ENCODE measurements around the gene DDX51.

DDX51 gene

DNA sequence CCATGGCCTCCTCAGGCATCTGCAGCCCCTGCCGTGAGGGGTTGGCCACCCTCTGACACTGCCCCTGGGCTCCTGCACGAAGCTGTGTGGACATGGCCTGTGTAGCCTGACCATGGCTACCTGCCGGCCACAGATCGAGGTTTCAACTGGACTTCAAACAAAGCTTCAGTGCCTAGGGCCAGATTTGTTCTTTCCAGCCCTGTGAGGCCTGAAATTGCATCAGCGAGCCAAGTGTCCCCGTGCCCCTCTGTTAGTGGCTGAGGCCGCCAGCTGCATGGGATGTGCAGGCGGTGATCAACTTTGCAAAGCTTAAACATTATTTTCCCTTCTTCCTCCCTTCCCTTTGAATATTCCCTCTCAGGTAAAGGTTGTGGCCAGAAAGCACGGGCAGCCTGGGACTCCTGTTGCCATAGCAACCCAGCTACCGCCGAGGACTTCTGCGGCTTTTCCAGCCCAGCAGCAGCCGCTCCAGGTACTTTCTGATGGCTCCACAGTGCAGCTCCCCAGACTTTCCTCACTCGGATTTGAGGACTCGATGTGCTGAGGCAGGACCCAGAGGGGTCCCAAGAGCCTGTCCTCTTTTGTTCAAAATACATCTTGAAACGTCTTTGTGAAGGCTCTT, 35.8 kb downstream of the DDX51 start:
- Histone ChIP-seq H3K4me3 (replicated peaks; ENCODE audit: insufficient read depth, low read length) (no peak overlapping the region), H3K27ac (replicated peaks) (no peak overlapping the region), H3K27me3 (ENCODE audit: insufficient read depth, poor library complexity, severe bottlenecking) (no peaks in the 10 kb centered on the region)
- DNase-seq (ENCODE audit: low read depth in 1 of 2, low spot score in 1 of 2) = no peak
- TF ChIP-seq GABPA (IDR thresholded peaks at IDR 0.05; ENCODE audit: low read depth) (no peak), SPI1 (IDR thresholded peaks at IDR 0.05; ENCODE audit: borderline replicate concordance, low read depth) (no peak), CTCF (IDR thresholded peaks at IDR 0.05; ENCODE audit: insufficient read depth, low read length) (no peak), POLR2AphosphoS5 (IDR thresholded peaks at IDR 0.05; ENCODE audit: low read depth) (no peak), REST (IDR thresholded peaks at IDR 0.05; ENCODE audit: insufficient replicate concordance, low read depth) (no peak)

DNA sequence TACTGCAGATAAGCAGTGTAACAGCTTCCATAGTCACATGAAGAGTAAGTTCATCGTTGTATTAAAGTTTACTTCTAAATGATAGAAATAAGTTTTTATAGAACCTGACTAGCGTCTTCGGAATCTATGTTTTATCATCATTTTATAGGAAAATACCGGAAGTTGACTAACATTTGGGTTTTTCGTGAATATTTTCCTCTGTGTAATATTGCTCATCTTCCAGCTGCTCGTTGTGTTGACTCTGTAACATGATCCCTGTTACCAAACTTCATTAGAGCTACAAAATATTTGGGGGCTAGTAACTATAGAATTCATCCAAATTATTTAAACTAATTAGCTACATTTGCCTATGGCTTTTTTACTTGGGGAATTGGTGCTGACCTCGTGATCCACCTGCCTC, 37.2 kb downstream of the DDX51 start:
- no peak for DNase-seq (ENCODE audit: low read depth in 1 of 2, low spot score in 1 of 2)
- H3K27me3 ChIP-seq (ENCODE audit: insufficient read depth, poor library complexity, severe bottlenecking) = no peaks in the 10 kb centered on the region
- no peak for TF ChIP-seq REST (IDR thresholded peaks at IDR 0.05; ENCODE audit: insufficient replicate concordance, low read depth)
- TF ChIP-seq POLR2AphosphoS5 (IDR thresholded peaks at IDR 0.05; ENCODE audit: low read depth) = no peak
- no peak for TF ChIP-seq GABPA (IDR thresholded peaks at IDR 0.05; ENCODE audit: low read depth)
- TF ChIP-seq CTCF (IDR thresholded peaks at IDR 0.05; ENCODE audit: insufficient read depth, low read length) = no peak
- no peak overlapping the region for H3K27ac ChIP-seq (replicated peaks)
- no peak overlapping the region for H3K4me3 ChIP-seq (replicated peaks; ENCODE audit: insufficient read depth, low read length)

- no peak for DNase-seq (ENCODE audit: low read depth in 1 of 2, low spot score in 1 of 2)
- Histone ChIP-seq H3K27ac (replicated peaks) (no peak overlapping the region), H3K27me3 (ENCODE audit: insufficient read depth, poor library complexity, severe bottlenecking) (no peaks in the 10 kb centered on the region), H3K4me3 (replicated peaks; ENCODE audit: insufficient read depth, low read length) (no peak overlapping the region)
- TF ChIP-seq POLR2AphosphoS5 (IDR thresholded peaks at IDR 0.05; ENCODE audit: low read depth) (no peak), CTCF (IDR thresholded peaks at IDR 0.05; ENCODE audit: insufficient read depth, low read length) (no peak), SPI1 (IDR thresholded peaks at IDR 0.05; ENCODE audit: borderline replicate concordance, low read depth) (no peak), REST (IDR thresholded peaks at IDR 0.05; ENCODE audit: insufficient replicate concordance, low read depth) (no peak)
These were observed 38.7 kb downstream of the DDX51 start for GRCh38 chr12:132105467-132105866.
